Activated CD8-positive, alpha-beta memory T cell treated with anti-CD3 and anti-CD28 coated beads for 24 hours (primary cell): ENCODE measurements around the gene DVL1.
A peak's percentile ranks its signal among the peaks of the same experiment; 100 is the strongest.

ENCODE experiments used
- DNase-seq: peaks from one replicate; pipeline ENCODE4 v3.0.0-alpha.2; 2020

Gene DVL1

GRCh38 chr1:1354271-1355247, 5.3 kb upstream of the DVL1 start:
- no peak for DNase-seq

- no peak for DNase-seq
Measured at GRCh38 chr1:1353389-1354151, 4.4 kb upstream of the DVL1 start.

GRCh38 chr1:1352786-1353388, 3.7 kb upstream of the DVL1 start:
- no peak for DNase-seq

- no peak for DNase-seq
Measured at GRCh38 chr1:1351511-1352427, 2.6 kb upstream of the DVL1 start.

- DNase-seq = peak; percentile 67
Measured at GRCh38 chr1:1348420-1349255, 580 bp downstream of the DVL1 start.

- DNase-seq = no peak
Measured at GRCh38 chr1:1347663-1348419, 1.4 kb downstream of the DVL1 start.

- DNase-seq = no peak
Measured at GRCh38 chr1:1347026-1347595, 2.1 kb downstream of the DVL1 start.

GRCh38 chr1:1346501-1346890, 2.7 kb downstream of the DVL1 start:
- DNase-seq = no peak

- no peak for DNase-seq
Measured at GRCh38 chr1:1345860-1346500, 3.2 kb downstream of the DVL1 start.

- no peak for DNase-seq
Measured at GRCh38 chr1:1345384-1345783, 3.8 kb downstream of the DVL1 start.

GRCh38 chr1:1344655-1345361, 4.4 kb downstream of the DVL1 start:
- DNase-seq = peak; percentile 68

- no peak for DNase-seq
Measured at GRCh38 chr1:1343811-1344421, 5.3 kb downstream of the DVL1 start.

- no peak for DNase-seq
Measured at GRCh38 chr1:1342584-1343115, 6.6 kb downstream of the DVL1 start.

GRCh38 chr1:1342061-1342562, 7.1 kb downstream of the DVL1 start:
- DNase-seq = no peak

GRCh38 chr1:1341549-1342021, 7.6 kb downstream of the DVL1 start:
- no peak for DNase-seq

- DNase-seq = no peak
Measured at GRCh38 chr1:1340791-1341548, 8.2 kb downstream of the DVL1 start.

- no peak for DNase-seq
Measured at GRCh38 chr1:1340185-1340584, 9.0 kb downstream of the DVL1 start.
